ENCODE results near the gene CCL22. TPM values are rescaled to one million over a fixed set of nuclear protein-coding genes. Genes with fewer than 3 reads are reported as not detected.
"Not testable (repeated sequence)": the region's sequence is repeated elsewhere in the genome, so short reads cannot be mapped to it uniquely, and the experiment has no call there.

The CCL22 gene
- total and polyA plus RNA-seq, 2 experiments from 2014 or later: 0.19 TPM; not detected in 1

GRCh38 chr16:57341441-57342303 is 16.9 kb upstream of the CCL22 start:
- Histone ChIP-seq H3K9me2 (ENCODE audit: insufficient read depth) (no peaks in the 10 kb centered on the region), H3K4me2 (no peak overlapping the region), H3K27me3 (ENCODE audit: insufficient read depth) (no peaks in the 10 kb centered on the region), H3F3A (replicated peaks; ENCODE audit: low read depth) (no peaks in the 10 kb centered on the region), H3K36me3 (ENCODE audit: insufficient read depth) (no peaks in the 10 kb centered on the region), H4K20me1 (replicated peaks; ENCODE audit: insufficient read depth) (no peaks in the 10 kb centered on the region), H3K4me1 (ENCODE audit: insufficient read depth) (no peaks in the 10 kb centered on the region), H3K27ac (ENCODE audit: low read depth) (no peak overlapping the region), H2AFZ (no peak overlapping the region), H3K4me3 (no peak overlapping the region), H3K79me2 (replicated peaks; ENCODE audit: insufficient read depth) (no peaks in the 10 kb centered on the region)
- H3K27me3 Mint-ChIP-seq (ENCODE audit: insufficient read depth, low read depth, poor library complexity): peaks cover 8% of the 10 kb centered on the region
- TF ChIP-seq NANOG (IDR thresholded peaks at IDR 0.05; ENCODE audit: borderline replicate concordance): no peak
- TF ChIP-seq ZNF462 (CRISPR knock-in tag; IDR thresholded peaks at IDR 0.05): no peak
- TF ChIP-seq CREB1 (CRISPR knock-in tag; IDR thresholded peaks at IDR 0.05; ENCODE audit: low read depth): no peak
- TF ChIP-seq ZNF114 (CRISPR knock-in tag; IDR thresholded peaks at IDR 0.05): no peak
- no peak for TF ChIP-seq ZNF331 (CRISPR knock-in tag; IDR thresholded peaks at IDR 0.05; ENCODE audit: low read depth)
- DNase-seq (ENCODE audit: low spot score): no peak
- no peaks in the 10 kb centered on the region for H3K9me3 Mint-ChIP-seq
- no peak overlapping the region for H3K27ac Mint-ChIP-seq
- H3K36me3 Mint-ChIP-seq (ENCODE audit: low read depth): no peaks in the 10 kb centered on the region
- no peak for ATAC-seq
- H3K4me3 Mint-ChIP-seq: no peak overlapping the region
- H3K4me1 Mint-ChIP-seq: no peaks in the 10 kb centered on the region

- not testable (repeated sequence) for H3K9me2 ChIP-seq (ENCODE audit: insufficient read depth); H3K27ac Mint-ChIP-seq; H3K36me3 ChIP-seq (ENCODE audit: insufficient read depth); H4K20me1 ChIP-seq (replicated peaks; ENCODE audit: insufficient read depth); DNase-seq (ENCODE audit: low spot score); H3K36me3 Mint-ChIP-seq (ENCODE audit: low read depth); H3K9me3 Mint-ChIP-seq; H3K79me2 ChIP-seq (replicated peaks; ENCODE audit: insufficient read depth); ATAC-seq; H3K4me1 ChIP-seq (ENCODE audit: insufficient read depth); H3K27me3 Mint-ChIP-seq (ENCODE audit: insufficient read depth, low read depth, poor library complexity); H2AFZ ChIP-seq; H3F3A ChIP-seq (replicated peaks; ENCODE audit: low read depth); H3K4me1 Mint-ChIP-seq; H3K4me3 ChIP-seq; H3K4me3 Mint-ChIP-seq; H3K4me2 ChIP-seq; H3K27me3 ChIP-seq (ENCODE audit: insufficient read depth); H3K27ac ChIP-seq (ENCODE audit: low read depth)
Measured at GRCh38 chr16:57342606-57343005, 16.0 kb upstream of the CCL22 start.

Data from GM23338 (cell line).